PC-9 (cell line): ENCODE measurements around the gene ASIC3.

ENCODE experiments used
- CTCF ChIP-seq: fragments of 200-600 bp; sonication (generic); conservative IDR thresholded peaks from 2 replicates; pipeline ENCODE4 v1.6.1; 2017; ENCODE audit warnings: mixed run types, antibody characterized with exemption, mild to moderate bottlenecking, moderate library complexity
- EZH2 ChIP-seq: fragments of 200-600 bp; sonication (generic); IDR thresholded peaks from 2 replicates; pipeline ENCODE4 v1.8.0; 2017; ENCODE audit warnings: antibody characterized with exemption, low read depth

GRCh38 chr7:151008511-151009323 lies 39.6 kb upstream of the ASIC3 start:
- TF ChIP-seq EZH2 (no peak), CTCF (peak; percentile 69)
